NT2/D1 (cell line): ENCODE results near the gene TFE3.

ENCODE experiments used
- YY1 ChIP-seq: IDR thresholded peaks from 2 replicates; pipeline ENCODE4 v1.6.1; 2011; ENCODE audit not compliant: insufficient read length, insufficient read depth
- ZNF274 ChIP-seq: IDR thresholded peaks from 2 replicates; pipeline ENCODE4 v1.6.1; 2011; ENCODE audit warnings: mild to moderate bottlenecking, low read depth, low read length

- TF ChIP-seq YY1 (no peak), ZNF274 (no peak)
Observed at GRCh38 chrX:49058794-49059193, 15.6 kb upstream of the TFE3 start, which contains the start of gene CCDC120.
